Bronchus fibroblast of lung (primary cell): ENCODE data around the gene TMED9. TPM values are rescaled to one million over a fixed set of nuclear protein-coding genes. Genes with fewer than 3 reads are reported as not detected.

Experiments used
- total RNA-seq: library from RNA; depleted of rRNA; stranded (reverse); fragments of >200 nt; gene quantifications from 2 replicates; pipeline ENCODE4 v1.2.3, GENCODE V29; 2015

TMED9 gene
- total RNA-seq: 139 and 146 TPM in 2 replicates

GRCh38 chr5:177592010-177592834, at the start of gene TMED9:
Gene TMED9 (plus strand): TSS chr5:177592203. CDS start chr5:177592215, 12 bp downstream.

DNA sequence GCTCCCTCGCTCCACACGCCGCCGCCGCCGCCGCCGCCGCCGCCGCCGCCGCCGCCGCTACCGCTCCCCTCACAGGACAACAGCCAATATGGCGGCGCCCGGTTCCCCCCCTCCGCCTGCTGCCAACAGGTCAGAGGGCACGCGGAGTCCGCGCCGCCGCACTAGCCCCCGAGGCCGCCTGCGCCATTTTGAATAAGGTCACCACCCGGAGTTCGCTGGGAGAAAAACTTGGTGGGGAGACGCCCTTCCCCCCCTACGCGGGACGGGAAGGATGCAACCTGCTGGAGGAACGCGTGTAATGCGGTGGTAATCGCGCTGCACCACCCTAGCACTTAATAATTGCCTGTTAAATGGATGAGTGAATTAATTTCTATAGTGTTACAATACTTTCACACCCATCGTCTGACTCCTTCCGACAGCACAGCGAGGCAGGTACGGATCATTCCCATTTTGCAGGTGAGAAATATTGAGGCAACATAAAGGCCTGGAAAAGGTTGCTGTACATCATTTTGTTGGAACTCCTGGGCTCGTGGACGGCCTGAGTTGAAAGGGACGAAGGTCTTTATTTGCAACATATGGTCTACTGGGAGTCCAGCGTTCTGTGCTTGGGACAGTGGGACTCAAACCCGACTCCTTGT, 37.4 kb upstream of the TMED9 start, which contains the start of gene FAM193B:
TSS of gene FAM193B (minus strand) at position 90 of the 638 bp plus-strand sequence. CDS start 105 bp downstream, outside the sequence.

DNA sequence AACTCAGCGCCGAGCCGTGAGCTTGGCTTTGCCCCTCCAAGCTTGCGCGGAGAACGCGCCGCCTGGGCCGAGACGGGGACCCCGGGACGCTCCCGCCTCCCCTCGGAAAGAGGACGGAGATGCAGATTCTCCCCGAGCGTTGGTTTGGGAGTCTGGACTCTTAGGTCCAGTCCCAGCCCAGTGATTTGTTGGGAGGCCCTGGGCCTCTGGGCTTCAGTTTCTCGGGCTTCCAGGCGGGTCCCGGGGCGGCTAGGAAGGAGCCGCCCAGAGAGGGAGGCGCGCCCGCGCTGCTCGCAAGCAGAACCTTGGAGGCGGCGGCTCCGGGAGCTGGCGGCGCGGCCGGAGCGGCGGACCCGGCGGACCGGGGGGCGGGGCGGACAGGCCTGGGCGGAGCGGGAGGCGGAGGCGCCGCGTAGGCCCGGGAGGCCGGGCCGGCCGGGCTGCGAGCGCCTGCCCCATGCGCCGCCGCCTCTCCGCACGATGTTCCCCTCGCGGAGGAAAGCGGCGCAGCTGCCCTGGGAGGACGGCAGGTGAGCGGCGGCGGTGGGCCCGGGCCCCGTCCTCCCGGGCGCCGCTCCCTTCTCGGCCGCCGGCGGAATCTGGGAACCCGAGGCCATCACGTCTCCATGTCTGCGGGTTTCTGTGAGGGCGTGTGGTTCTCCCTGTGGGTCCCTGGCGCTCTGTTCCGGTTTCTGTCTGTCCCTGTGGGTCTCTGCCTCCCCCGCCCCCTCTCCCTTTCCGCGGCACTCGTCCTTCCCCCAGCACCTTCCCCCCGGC, 7.9 kb downstream of the TMED9 start, which contains the start of gene B4GALT7:
TSS of gene B4GALT7 (plus strand) at position 402 of the 777 bp plus-strand sequence. CDS start at position 481, 79 bp downstream.

Other genes with a start within 250 kb of the TMED9 start
- gene LMAN2, start 240.5 kb upstream of the TMED9 start, total RNA-seq: 253 and 263 TPM in 2 replicates
- gene RGS14, start 234.3 kb upstream of the TMED9 start, total RNA-seq: 5.1 and 13.1 TPM in 2 replicates
- gene SLC34A1, start 207.8 kb upstream of the TMED9 start, total RNA-seq: not detected in 2 replicates
- not detected in 2 replicates for gene PFN3, start 191.5 kb upstream of the TMED9 start, total RNA-seq
- gene F12, start 182.6 kb upstream of the TMED9 start, total RNA-seq: 0.74 and 1.0 TPM in 2 replicates
- gene GRK6, start 165.5 kb upstream of the TMED9 start, total RNA-seq: 31.7 and 34.5 TPM in 2 replicates
- gene PRR7, start 145.4 kb upstream of the TMED9 start, total RNA-seq: 15.9 and 21.5 TPM in 2 replicates
- gene DBN1, start 118.6 kb upstream of the TMED9 start, total RNA-seq: 224 and 238 TPM in 2 replicates
- 198 and 220 TPM in 2 replicates for gene PDLIM7, start 94.6 kb upstream of the TMED9 start, total RNA-seq
- 0.17 and 0.74 TPM in 2 replicates for gene DOK3, start 82.4 kb upstream of the TMED9 start, total RNA-seq
- gene DDX41, start 75.2 kb upstream of the TMED9 start, total RNA-seq: 136 and 137 TPM in 2 replicates
- 16.0 and 22.0 TPM in 2 replicates for gene FAM193B, start 37.6 kb upstream of the TMED9 start, total RNA-seq
- gene B4GALT7, start 7.9 kb downstream of the TMED9 start, total RNA-seq: 40.7 and 43.5 TPM in 2 replicates
- gene FAM153A, start 190.7 kb downstream of the TMED9 start, total RNA-seq: not detected in 2 replicates